SK-N-SH (cell line): ENCODE measurements around the gene UBXN1. TPM values are rescaled to one million over a fixed set of nuclear protein-coding genes. Genes with fewer than 3 reads are reported as not detected.

Experiments used
- CTCF ChIA-PET: fragments of 300-600, 350-600 bp; formaldehyde crosslinking; extraction: SDS; loops from one replicate; lab custom pipeline; 2021; lab: Yijun Ruan, JAX
- POLR2A ChIA-PET: fragments of 350-600 bp; sonication (Branson Sonifier 250); formaldehyde crosslinking; extraction: SDS; loops from one replicate; lab custom pipeline; 2020; ENCODE audit warnings: antibody characterized with exemption, inconsistent platforms; lab: Yijun Ruan, JAX
- DNase-seq: peaks from one replicate; pipeline ENCODE4 v3.0.0; 2012
- H2AFZ ChIP-seq: fragments of 200-600 bp; sonication (generic); 2 replicates; pipeline ENCODE4 v1.8.1; 2016; ENCODE audit warnings: antibody characterized with exemption, mild to moderate bottlenecking, low read depth
- H3F3A ChIP-seq: fragments of 200-600 bp; sonication (generic); replicated peaks from 2 replicates; pipeline ENCODE3; 2016; ENCODE audit warnings: antibody characterized with exemption, mild to moderate bottlenecking; ENCODE audit not compliant: insufficient read depth
- H3K27ac ChIP-seq, 2 experiments: fragments of 200-500 bp in 1 of 2; fragments of 200-600 bp in 1 of 2; sonication (Bioruptor generic) in 1 of 2; sonication (generic), shearing (Covaris generic) in 1 of 2; 2 replicates each; pipeline versions ENCODE4 v1.5.1 to v1.6.1; 2014 to 2016; ENCODE audit warnings: low read depth in 2 of 2, inconsistent platforms in 1 of 2, low read length in 1 of 2, mild to moderate bottlenecking in 1 of 2, mixed read lengths in 1 of 2
- H3K27me3 ChIP-seq: fragments of 200-600 bp; sonication (generic), shearing (Covaris generic); 2 replicates; pipeline ENCODE4 v1.6.1; 2016; ENCODE audit warnings: mixed run types; ENCODE audit not compliant: insufficient read depth
- H3K36me3 ChIP-seq, 2 experiments: fragments of 200-500 bp in 1 of 2; fragments of 200-600 bp in 1 of 2; sonication (Bioruptor generic) in 1 of 2; sonication (generic) in 1 of 2; replicated peaks in 1 of 2; 2 replicates each; pipeline versions ENCODE3 to v1.5.1; 2014 to 2016; ENCODE audit warnings: low read length in 1 of 2, mild to moderate bottlenecking in 1 of 2; ENCODE audit not compliant: insufficient read depth in 2 of 2, control insufficient read depth in 1 of 2
- H3K4me1 ChIP-seq, 2 experiments: fragments of 200-500 bp in 1 of 2; fragments of 200-600 bp in 1 of 2; sonication (Bioruptor generic) in 1 of 2; sonication (generic), shearing (Covaris generic) in 1 of 2; 2 replicates each; pipeline versions ENCODE4 v1.5.1 to v1.6.1; 2014 to 2016; ENCODE audit warnings: low read depth in 1 of 2, low read length in 1 of 2, mixed run types in 1 of 2; ENCODE audit not compliant: insufficient read depth in 2 of 2, control insufficient read depth in 1 of 2
- H3K4me2 ChIP-seq: fragments of 200-600 bp; sonication (generic), shearing (Covaris generic); 2 replicates; pipeline ENCODE4 v1.6.1; 2017; ENCODE audit warnings: mixed run types
- H3K4me3 ChIP-seq, 2 experiments: fragments of 200-500 bp in 1 of 2; fragments of 200-600 bp in 1 of 2; sonication (Bioruptor generic) in 1 of 2; sonication (generic), shearing (Covaris generic) in 1 of 2; 2 replicates each; pipeline versions ENCODE4 v1.5.1 to v1.8.1; 2014 to 2016; ENCODE audit warnings: low read depth in 2 of 2, inconsistent platforms in 1 of 2, low read length in 1 of 2, mild to moderate bottlenecking in 1 of 2, mixed read lengths in 1 of 2, moderate library complexity in 1 of 2
- H3K79me2 ChIP-seq: fragments of 200-600 bp; sonication (generic); 2 replicates; pipeline ENCODE4 v1.8.1; 2017; ENCODE audit warnings: mild to moderate bottlenecking; ENCODE audit not compliant: insufficient read depth
- H3K9ac ChIP-seq: fragments of 200-600 bp; sonication (generic); 2 replicates; pipeline ENCODE4 v1.6.1; 2017; ENCODE audit warnings: mixed run types
- H3K9me2 ChIP-seq: fragments of 200-600 bp; sonication (generic); 2 replicates; pipeline ENCODE4 v1.6.1; 2017; ENCODE audit warnings: mixed run types
- H3K9me3 ChIP-seq: fragments of 200-600 bp; sonication (generic); 2 replicates; pipeline ENCODE4 v1.6.1; 2017; ENCODE audit warnings: mixed run types, mild to moderate bottlenecking, moderate library complexity
- H4K20me1 ChIP-seq: fragments of 200-600 bp; sonication (generic); 2 replicates; pipeline ENCODE4 v1.6.1; 2017; ENCODE audit warnings: mild to moderate bottlenecking, mixed run types; ENCODE audit not compliant: insufficient read depth
- ELF1 ChIP-seq: IDR thresholded peaks from 2 replicates; pipeline ENCODE4 v1.4.0; 2012
- FOSL2 ChIP-seq: IDR thresholded peaks from 2 replicates; pipeline ENCODE4 v1.4.0; 2012; ENCODE audit warnings: low read depth, mild to moderate bottlenecking, moderate library complexity, borderline replicate concordance
- FOXJ3 ChIP-seq: sonication (generic); formaldehyde crosslinking; IDR thresholded peaks from 2 replicates; pipeline ENCODE4 v1.5.1; 2020; ENCODE audit warnings: mild to moderate bottlenecking, missing genetic modification reagents
- FOXM1 ChIP-seq: IDR thresholded peaks from 2 replicates; pipeline ENCODE4 v1.4.0; 2012; ENCODE audit warnings: low read depth, mild to moderate bottlenecking
- GABPA ChIP-seq: IDR thresholded peaks from 2 replicates; pipeline ENCODE4 v1.4.0; 2012; ENCODE audit warnings: low read depth, mild to moderate bottlenecking
- GATA2 ChIP-seq: sonication (generic); formaldehyde crosslinking; IDR thresholded peaks from 2 replicates; pipeline ENCODE4 v1.5.0; 2020; ENCODE audit warnings: mild to moderate bottlenecking, missing genetic modification reagents
- JUND ChIP-seq: IDR thresholded peaks from 2 replicates; pipeline ENCODE4 v1.4.0; 2012
- MAX ChIP-seq: IDR thresholded peaks from 2 replicates; pipeline ENCODE4 v1.4.0; 2012; ENCODE audit warnings: low read depth
- MEF2A ChIP-seq: IDR thresholded peaks from 2 replicates; pipeline ENCODE4 v1.4.0; 2012; ENCODE audit warnings: low read depth, borderline replicate concordance
- MXI1 ChIP-seq: IDR thresholded peaks from 2 replicates; pipeline ENCODE4 v1.6.1; 2012; ENCODE audit warnings: mild to moderate bottlenecking, low read depth, low read length, improper control_type of control experiment
- RCOR1 ChIP-seq: fragments of 150-350 bp; IDR thresholded peaks from 2 replicates; pipeline ENCODE4 v1.6.1; 2017; ENCODE audit warnings: antibody characterized with exemption, low read length
- REST ChIP-seq: IDR thresholded peaks from 2 replicates; pipeline ENCODE4 v1.6.1; 2012; ENCODE audit warnings: mild to moderate bottlenecking, low read depth, low read length, moderate library complexity
- RFX5 ChIP-seq: IDR thresholded peaks from 2 replicates; pipeline ENCODE4 v1.6.1; 2012; ENCODE audit warnings: mild to moderate bottlenecking, improper control_type of control experiment, low read length
- RXRA ChIP-seq: IDR thresholded peaks from 2 replicates; pipeline ENCODE4 v1.4.0; 2012; ENCODE audit warnings: low read depth, mild to moderate bottlenecking, borderline replicate concordance
- TAF1 ChIP-seq: IDR thresholded peaks from 2 replicates; pipeline ENCODE4 v1.6.1; 2012; ENCODE audit warnings: low read depth, mild to moderate bottlenecking, low read length, moderate library complexity, borderline replicate concordance
- TEAD4 ChIP-seq: IDR thresholded peaks from 2 replicates; pipeline ENCODE4 v1.4.0; 2012; ENCODE audit warnings: mild to moderate bottlenecking, borderline replicate concordance; ENCODE audit not compliant: insufficient read depth
- ZBTB33 ChIP-seq: IDR thresholded peaks from 2 replicates; pipeline ENCODE4 v1.4.0; 2012; ENCODE audit warnings: low read depth, borderline replicate concordance
- WGBS: methylation state at CpG from one replicate; pipeline ENCODE4 v1.1.6; 2017; ENCODE audit warnings: low lambda C conversion rate; 5-methylcytosine and 5-hydroxymethylcytosine counted together
- polyA plus RNA-seq, 3 experiments: library from polyadenylated mRNA; depleted of rRNA; stranded (reverse); fragments of >200 nt; gene quantifications; 2 replicates each; pipeline ENCODE4 v1.2.3, GENCODE V29; 2012
- TF ChIP-seq, protein P1 (sequence below): fragments of 150-350 bp; IDR thresholded peaks from 2 replicates; pipeline ENCODE4 v1.6.1; 2016; ENCODE audit warnings: mild to moderate bottlenecking, low read depth, low read length

UBXN1 gene
- polyA plus RNA-seq, 1 of the 3 experiments (the other 2 are of a cell fraction) = 256 TPM

GRCh38 chr11:62708793-62709192, 29.9 kb upstream of the UBXN1 start:
- no peaks in the 10 kb centered on the region for H3K9me2 ChIP-seq
- H4K20me1 ChIP-seq = no peaks in the 10 kb centered on the region
- peaks cover 12% of the 10 kb centered on the region; the same call in 1 of the 2 replicates for H3K79me2 ChIP-seq
- H3K27ac ChIP-seq = peak overlapping the region; percentile 85 to 87
- no peak for TF ChIP-seq ZBTB33
- no peak for TF ChIP-seq MXI1
- TF ChIP-seq MEF2A = no peak
- no peak for TF ChIP-seq TEAD4
- no peak for TF ChIP-seq RFX5
- no peak for TF ChIP-seq FOXJ3 (CRISPR knock-in tag)
- TF ChIP-seq GATA2 (CRISPR knock-in tag) = no peak
- TF ChIP-seq JUND = no peak
- no peak for TF ChIP-seq RCOR1
- TF ChIP-seq RXRA = no peak
- CTCF ChIA-PET = interaction anchor here (0.6 to 6.6 kb wide), 5 partner anchors 14 to 176 kb away, joined by 3 to 48 read pairs (median 3); partner anchors contain the start of gene HNRNPUL2
- peaks cover 22 to 45% of the 10 kb centered on the region in 2 experiments; a peak in 3 of 4 replicates for H3K4me1 ChIP-seq
- H3K36me3 ChIP-seq = peaks cover 31 to 36% of the 10 kb centered on the region in 2 experiments
- H2AFZ ChIP-seq = 0 out of 2 replicates have a peak overlapping the region, but pooled peaks have one; percentile 13
- no peaks in the 10 kb centered on the region for H3K9me3 ChIP-seq
- peak overlapping the region; percentile 81 for H3K4me2 ChIP-seq
- WGBS = 54% methylated on average over 7 of the region's 7 CpGs
- H3F3A ChIP-seq = peaks cover 50% of the 10 kb centered on the region
- peak overlapping the region; percentile 70 for H3K9ac ChIP-seq
- no peaks in the 10 kb centered on the region for H3K27me3 ChIP-seq
- POLR2A ChIA-PET = interaction anchor here (0.6 to 4.0 kb wide), 10 partner anchors 17 to 181 kb away, joined by 3 to 24 read pairs (median 4); partner anchors contain the start of genes C11orf98, CSKMT, HNRNPUL2 and LBHD1
- H3K4me3 ChIP-seq = peak overlapping the region; percentile 48 to 59
- DNase-seq = no peak

DNA sequence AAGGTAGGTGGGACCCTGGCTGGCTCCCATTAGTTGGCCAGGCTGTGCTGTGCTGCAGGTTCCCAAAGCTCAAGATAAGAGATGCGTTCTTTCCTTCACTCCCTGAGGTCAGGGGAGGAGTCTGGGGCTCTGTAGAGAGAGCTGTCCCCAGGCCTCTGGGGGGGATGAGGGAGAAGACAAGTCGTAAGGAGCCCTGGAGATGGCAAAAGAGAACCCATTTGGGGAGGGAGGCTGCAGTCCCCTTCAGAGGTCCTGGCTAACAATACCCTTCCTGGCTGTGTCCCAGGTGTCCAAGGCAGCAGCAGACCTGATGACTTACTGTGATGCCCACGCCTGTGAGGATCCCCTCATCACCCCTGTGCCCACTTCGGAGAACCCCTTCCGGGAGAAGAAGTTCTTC, 29.5 kb upstream of the UBXN1 start:
- H4K20me1 ChIP-seq = no peaks in the 10 kb centered on the region
- peaks cover 12% of the 10 kb centered on the region; the same call in 1 of the 2 replicates for H3K79me2 ChIP-seq
- H3K36me3 ChIP-seq = peaks cover 28 to 32% of the 10 kb centered on the region in 2 experiments
- H3K4me1 ChIP-seq = peaks cover 22 to 45% of the 10 kb centered on the region in 2 experiments; a peak in 3 of 4 replicates
- peak overlapping the region; percentile 81 for H3K4me2 ChIP-seq
- H3K4me3 ChIP-seq = peak overlapping the region in 1 of 2 experiments; percentile 48; a peak in 2 of 4 replicates
- CTCF ChIA-PET = interaction anchor here (0.6 to 6.6 kb wide), 6 partner anchors 14 to 176 kb away, joined by 3 to 48 read pairs (median 3); partner anchors contain the start of gene HNRNPUL2
- POLR2A ChIA-PET = interaction anchor here (0.5 to 4.0 kb wide), 7 partner anchors 17 to 131 kb away, joined by 3 to 24 read pairs (median 5); partner anchors contain the start of genes C11orf98, CSKMT, HNRNPUL2 and LBHD1
- no peak for DNase-seq
- H3K27ac ChIP-seq = peak overlapping the region; percentile 85 to 87; a peak in 2 of 4 replicates
- 95% methylated on average over 5 of the region's 5 CpGs for WGBS
- H3K27me3 ChIP-seq = no peaks in the 10 kb centered on the region
- no peak overlapping the region for H2AFZ ChIP-seq
- H3K9me2 ChIP-seq = no peaks in the 10 kb centered on the region
- H3F3A ChIP-seq = peaks cover 49% of the 10 kb centered on the region
- H3K9ac ChIP-seq = no peak overlapping the region
- no peaks in the 10 kb centered on the region for H3K9me3 ChIP-seq
- TF ChIP-seq GABPA (no peak), REST (no peak), TAF1 (no peak), ZBTB33 (no peak), FOXM1 (no peak), FOSL2 (no peak), ELF1 (no peak), MAX (no peak), RFX5 (no peak)
- TF ChIP-seq, protein P1, sequence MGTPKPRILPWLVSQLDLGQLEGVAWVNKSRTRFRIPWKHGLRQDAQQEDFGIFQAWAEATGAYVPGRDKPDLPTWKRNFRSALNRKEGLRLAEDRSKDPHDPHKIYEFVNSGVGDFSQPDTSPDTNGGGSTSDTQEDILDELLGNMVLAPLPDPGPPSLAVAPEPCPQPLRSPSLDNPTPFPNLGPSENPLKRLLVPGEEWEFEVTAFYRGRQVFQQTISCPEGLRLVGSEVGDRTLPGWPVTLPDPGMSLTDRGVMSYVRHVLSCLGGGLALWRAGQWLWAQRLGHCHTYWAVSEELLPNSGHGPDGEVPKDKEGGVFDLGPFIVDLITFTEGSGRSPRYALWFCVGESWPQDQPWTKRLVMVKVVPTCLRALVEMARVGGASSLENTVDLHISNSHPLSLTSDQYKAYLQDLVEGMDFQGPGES = no peak
